Activated CD4-positive, CD25-positive, alpha-beta regulatory T cell (primary cell): ENCODE data around the gene PHYHIPL.

Experiments
- DNase-seq, 4 experiments: peaks; one replicate each; lab custom pipeline; 2025; lab: John Stamatoyannopoulos, UW

The PHYHIPL gene

DNA sequence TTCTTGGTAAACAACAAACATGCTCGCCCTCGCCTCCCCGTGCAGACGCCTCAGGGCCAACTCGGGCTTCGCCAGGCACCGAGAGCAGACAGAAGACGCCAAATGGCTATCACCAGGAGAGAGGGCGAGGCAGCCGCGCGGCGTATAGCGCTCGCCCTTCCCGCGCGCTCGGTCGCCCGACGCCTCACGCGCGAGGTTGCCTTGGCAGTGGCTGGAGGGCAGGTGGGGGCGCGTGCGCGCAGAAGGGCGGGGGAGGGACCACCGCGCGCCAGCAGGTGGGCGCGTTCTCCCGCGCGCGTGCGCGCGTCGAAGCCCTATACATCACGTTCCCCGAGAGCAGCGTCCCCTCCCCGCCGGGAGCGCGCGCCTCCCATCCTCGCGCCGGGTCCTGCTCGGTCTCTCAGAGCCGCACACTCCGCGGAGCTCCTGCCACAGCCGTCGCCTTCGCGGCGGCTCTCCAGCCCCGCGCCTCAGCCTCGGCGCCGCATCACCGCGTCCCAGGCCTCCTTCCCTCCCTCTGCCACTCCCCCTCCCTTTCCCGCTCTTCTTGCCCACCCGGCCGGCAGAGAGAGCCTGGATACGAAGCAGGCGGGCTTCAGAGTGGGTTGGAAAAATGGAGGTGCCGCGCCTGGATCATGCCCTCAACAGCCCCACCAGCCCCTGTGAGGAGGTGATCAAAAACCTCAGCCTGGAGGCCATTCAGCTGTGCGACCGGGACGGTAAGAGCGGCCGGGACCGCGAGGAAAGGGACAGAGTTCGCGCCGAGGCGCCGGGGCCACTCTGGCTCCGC is at the start of gene PHYHIPL:
Gene PHYHIPL, plus strand, starts transcription at position 403 of the 790 bp plus-strand sequence. Its CDS starts 211 bp downstream, at position 614.
- no peak for DNase-seq

DNA sequence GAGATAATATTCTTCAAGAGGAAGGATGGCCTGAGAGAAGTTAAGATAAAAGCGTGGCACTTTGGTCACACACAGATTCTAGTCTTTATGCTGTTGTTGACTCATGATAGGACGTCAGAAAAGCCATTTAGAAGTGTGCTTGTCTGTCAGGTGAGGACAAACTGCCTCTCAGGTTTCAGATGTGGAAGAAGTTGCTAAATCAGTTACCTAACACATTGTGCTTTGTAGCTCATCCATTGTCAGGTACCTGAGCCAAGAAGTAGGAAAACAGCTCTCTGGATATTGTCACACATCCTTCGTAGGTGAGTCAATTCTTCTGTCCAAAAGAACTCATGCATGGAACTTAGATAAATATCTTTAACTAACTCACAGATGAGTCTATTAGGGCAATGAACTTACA is 49.5 kb upstream of the PHYHIPL start:
- no peak for DNase-seq

- no peak for DNase-seq
These were observed 48.5 kb upstream of the PHYHIPL start for GRCh38 chr10:59127991-59128390.

- no peak for DNase-seq
These were observed 46.6 kb upstream of the PHYHIPL start for GRCh38 chr10:59129867-59130266.

DNA sequence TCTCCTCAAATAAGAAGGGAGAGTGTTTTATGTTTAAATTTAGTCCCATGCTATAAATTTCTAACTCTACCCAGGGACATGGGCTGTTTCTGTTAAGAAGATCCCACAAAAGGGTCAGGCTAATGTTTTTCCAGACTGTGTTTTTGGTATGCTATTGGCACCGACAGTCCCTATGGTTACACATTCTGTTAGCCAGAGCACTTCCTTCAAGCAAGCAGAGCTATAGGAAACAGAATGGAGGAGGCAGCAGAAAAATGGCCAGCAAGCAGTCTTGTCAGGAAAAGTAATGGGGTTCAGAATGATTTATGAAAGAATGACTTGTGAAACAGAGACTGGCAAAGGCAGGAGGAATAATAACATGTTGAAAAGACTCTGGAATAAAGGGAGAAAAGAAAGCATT is 44.8 kb upstream of the PHYHIPL start:
- no peak for DNase-seq

GRCh38 chr10:59133841-59134593 is 42.4 kb upstream of the PHYHIPL start:
- DNase-seq = no peak

- no peak for DNase-seq
These were observed 41.7 kb upstream of the PHYHIPL start for GRCh38 chr10:59134785-59135184.

- DNase-seq = no peak
These were observed 41.2 kb upstream of the PHYHIPL start for GRCh38 chr10:59135275-59135674.

- DNase-seq = no peak
These were observed 38.4 kb upstream of the PHYHIPL start for GRCh38 chr10:59138052-59138451.

- DNase-seq = no peak
These were observed 32.9 kb upstream of the PHYHIPL start for GRCh38 chr10:59143544-59143943.

- no peak for DNase-seq
These were observed 27.7 kb upstream of the PHYHIPL start for GRCh38 chr10:59148701-59149100.

GRCh38 chr10:59155556-59155955 is 20.9 kb upstream of the PHYHIPL start:
- no peak for DNase-seq

GRCh38 chr10:59167512-59167911 is 8.9 kb upstream of the PHYHIPL start:
- DNase-seq = no peak

DNA sequence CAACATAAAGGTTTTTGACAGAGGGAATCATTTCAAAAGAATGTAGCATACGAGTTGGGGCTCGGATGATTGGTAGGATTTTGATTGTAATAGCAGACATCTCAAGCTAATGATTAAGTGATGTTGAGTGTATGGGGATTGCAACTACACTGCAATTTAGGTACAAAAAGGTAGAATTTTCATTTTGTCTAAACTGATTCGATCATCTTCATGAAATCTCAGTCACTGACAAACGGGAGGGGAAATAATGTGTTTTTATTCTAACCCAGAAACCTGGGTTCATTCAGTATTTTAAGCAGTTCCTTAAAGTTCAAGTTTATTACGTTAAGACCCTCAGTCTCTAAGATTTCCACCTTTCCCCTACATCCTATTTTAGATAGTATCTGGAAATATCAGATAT is 3.9 kb upstream of the PHYHIPL start:
- no peak for DNase-seq

GRCh38 chr10:59173414-59173813 is 3.0 kb upstream of the PHYHIPL start:
- DNase-seq = no peak

DNA sequence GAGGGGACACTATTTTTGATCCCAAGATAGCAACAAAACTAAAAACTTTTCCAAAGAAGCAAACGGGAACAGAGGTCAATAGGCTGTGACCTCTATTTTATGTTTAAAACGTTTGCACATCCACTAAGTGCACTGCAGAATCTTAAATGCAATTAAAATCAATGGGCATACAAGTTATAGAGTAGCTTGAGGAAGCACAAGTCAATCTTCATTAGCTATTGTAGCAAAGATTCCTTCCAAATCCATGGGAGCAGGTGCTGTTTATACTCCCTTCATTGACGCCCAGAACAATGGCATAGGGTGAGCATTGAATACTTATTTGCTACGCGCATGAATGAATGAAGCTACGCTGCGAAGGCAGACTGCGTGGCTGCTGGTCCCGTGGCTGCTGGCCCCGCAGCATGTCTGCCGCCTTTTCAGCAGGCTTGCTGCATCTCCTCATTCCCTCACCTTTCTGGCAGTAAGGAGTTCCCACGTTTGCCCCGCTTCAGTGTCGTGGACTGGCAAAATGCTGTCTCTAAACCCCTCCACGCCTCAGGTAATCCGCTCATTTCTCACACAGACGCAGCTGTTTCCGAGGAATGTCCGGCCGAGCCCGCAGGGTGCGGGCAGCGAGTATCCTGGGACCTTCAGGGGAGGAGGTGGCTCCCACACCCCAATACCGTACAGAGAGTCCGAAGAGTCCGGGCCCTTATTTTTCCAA is 754 bp upstream of the PHYHIPL start:
- DNase-seq = no peak

DNA sequence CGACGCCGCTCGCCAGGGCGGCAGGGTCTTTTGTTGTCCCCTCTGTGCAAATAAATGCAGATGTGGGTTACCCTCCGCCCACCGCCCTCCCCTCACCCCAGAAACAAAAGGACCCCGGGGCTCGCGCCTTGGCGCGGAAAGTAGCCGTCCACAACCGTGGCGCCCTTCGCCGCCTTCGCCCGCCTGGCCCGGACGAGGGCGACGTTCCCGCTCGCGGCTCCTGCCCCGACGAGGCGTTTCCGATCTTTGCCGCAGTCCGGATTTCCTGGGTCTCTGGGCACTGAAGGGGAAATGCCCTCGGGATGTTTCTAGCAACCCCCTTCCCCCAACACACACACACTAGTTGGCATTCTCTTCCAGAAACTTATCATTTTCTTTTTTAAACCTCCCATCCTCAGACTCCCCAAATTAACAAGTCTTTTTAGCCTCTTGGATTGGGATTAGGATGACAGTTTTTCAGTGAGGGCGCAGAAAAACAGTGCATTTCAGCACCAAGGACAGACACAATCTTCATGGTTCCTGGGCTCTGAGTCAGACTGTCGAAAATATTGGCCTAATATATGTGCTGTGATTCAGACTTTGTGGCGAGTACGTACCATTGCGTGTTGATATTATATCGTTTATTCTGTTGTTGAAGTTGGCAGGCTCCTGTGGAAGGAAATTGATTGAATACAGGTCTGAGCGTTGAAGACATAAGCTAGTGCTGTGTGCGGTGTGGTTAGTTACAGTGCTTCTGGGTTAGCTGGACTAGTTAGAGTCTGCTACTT is 771 bp downstream of the PHYHIPL start:
- no peak for DNase-seq

- DNase-seq = no peak
These were observed 1.4 kb downstream of the PHYHIPL start for GRCh38 chr10:59177836-59178235.

GRCh38 chr10:59179068-59179467 is 2.6 kb downstream of the PHYHIPL start:
- no peak for DNase-seq

DNA sequence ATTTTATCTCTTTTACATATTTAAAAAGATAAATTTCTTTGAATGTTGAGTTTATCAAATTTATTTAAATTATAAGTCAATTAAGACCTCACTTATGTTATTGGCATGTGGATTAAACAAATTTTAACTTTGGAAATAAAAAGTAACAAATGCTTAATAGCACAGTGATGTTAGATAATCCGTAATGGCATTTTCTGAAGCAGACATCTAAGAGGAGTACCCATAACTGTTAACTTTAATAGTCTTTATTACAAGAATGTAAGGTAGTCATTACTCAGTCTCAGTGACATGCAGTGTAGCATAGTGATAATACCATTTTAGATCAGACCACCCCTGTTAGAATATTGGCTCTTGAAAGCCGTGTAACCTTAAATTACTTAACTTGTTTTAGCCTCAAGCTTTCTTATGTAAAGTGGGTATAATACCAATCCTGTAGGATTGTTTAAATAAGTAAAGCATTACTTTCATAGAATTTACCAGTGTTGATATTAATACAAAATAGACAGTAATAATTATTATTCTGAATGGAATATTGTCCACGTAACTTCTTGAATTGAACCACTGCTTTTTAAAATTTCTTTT is 4.3 kb downstream of the PHYHIPL start:
- DNase-seq = no peak

DNA sequence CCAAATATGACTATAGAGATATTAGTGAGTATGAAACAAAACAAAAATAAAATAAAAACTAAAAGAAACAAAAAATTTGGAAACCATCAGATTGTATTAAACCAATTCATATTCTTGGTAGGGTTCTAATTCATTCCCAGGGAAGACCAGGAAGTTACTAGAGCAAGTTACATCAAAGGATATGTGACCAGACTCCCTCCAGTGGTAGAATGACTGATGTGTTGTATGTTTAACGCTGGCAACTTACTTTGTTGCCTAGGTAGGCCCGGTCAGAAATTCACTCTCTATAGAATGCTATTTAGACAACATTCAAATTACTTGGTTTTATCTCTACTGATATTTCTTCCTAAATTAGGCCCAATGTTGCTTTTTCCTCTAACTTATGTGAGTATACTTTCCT is 5.2 kb downstream of the PHYHIPL start:
- no peak for DNase-seq

GRCh38 chr10:59190332-59190731 is 13.9 kb downstream of the PHYHIPL start:
- no peak for DNase-seq
